GM21515 (cell line): ENCODE measurements around the gene KIF21A.

Experiments used
- ATAC-seq: cut with Tn5 transposase; IDR thresholded peaks from one replicate; pipeline ENCODE4 v1.9.1; 2021; ENCODE audit not compliant: unreplicated experiment

Gene KIF21A

GRCh38 chr12:39389399-39390150 is 53.3 kb downstream of the KIF21A start:
- no peak for ATAC-seq

DNA sequence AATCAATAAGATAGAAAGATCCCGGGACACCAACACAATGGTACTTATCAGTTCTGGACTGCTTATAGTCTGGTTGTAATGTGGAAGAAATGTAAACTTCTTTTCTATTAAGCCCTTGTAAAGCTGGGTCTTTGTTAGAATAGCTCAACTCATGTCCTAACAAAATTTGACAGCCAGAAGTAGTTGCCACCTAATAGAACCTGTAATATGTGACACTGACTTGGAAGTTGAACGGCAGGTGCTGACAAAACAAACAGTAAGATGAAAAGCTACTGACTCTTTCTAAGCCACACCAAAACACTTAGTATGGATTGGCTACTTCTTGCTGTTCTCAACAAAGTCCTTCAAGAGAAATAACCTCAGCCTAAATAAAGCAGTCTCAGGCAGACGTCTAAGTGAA is 56.6 kb downstream of the KIF21A start:
- no peak for ATAC-seq

GRCh38 chr12:39383114-39383513 is 59.8 kb downstream of the KIF21A start:
- no peak for ATAC-seq

- no peak for ATAC-seq
Measured at GRCh38 chr12:39380090-39380489, 62.8 kb downstream of the KIF21A start.

DNA sequence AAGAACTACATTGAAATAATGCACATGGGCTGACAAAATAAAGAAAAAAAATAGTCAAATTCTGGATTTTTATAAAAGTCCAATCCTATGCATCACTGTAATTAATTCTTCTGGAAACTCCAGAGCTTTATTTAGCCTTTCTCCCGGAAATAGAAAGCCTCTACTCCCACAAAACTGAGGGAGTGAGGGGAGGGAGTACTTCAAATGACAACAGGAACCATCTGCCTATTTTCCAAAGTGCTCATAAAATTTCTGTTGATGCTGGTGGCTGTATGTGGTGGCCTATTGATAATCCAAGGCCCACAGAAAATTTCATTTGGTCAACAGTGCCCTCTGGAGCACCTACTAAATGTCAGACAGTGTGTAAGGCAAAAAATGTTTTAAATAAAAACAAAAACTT is 64.6 kb downstream of the KIF21A start:
- no peak for ATAC-seq

DNA sequence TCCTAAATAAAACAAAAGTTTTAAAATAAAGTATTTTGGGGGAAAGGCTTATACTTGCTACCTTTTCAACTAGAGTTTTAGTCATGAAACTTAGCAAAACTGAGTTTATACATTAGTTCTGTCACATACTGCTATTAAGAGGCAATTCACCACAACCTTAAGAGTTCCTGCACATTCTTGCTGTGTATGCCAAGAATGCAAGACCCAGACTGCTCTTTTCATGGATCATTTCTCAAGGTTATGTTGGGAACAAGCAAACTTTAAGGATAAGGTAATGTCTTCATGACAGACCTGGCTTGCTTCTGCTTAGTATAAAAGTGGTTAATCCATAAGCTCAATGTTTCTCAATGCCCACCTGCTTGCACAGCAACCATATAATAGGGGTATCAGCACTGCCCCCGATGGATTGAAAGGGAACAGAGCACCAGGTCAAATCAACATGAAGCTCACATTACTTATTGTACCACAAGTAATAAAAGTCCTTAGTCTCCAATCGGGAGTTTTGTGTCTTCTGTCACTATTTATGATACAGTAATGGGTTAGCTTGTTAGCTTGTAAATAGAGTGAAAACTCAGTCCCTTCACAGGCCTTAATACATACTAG is 67.6 kb downstream of the KIF21A start:
- ATAC-seq = no peak

- no peak for ATAC-seq
Measured at GRCh38 chr12:39372929-39373328, 70.0 kb downstream of the KIF21A start.

DNA sequence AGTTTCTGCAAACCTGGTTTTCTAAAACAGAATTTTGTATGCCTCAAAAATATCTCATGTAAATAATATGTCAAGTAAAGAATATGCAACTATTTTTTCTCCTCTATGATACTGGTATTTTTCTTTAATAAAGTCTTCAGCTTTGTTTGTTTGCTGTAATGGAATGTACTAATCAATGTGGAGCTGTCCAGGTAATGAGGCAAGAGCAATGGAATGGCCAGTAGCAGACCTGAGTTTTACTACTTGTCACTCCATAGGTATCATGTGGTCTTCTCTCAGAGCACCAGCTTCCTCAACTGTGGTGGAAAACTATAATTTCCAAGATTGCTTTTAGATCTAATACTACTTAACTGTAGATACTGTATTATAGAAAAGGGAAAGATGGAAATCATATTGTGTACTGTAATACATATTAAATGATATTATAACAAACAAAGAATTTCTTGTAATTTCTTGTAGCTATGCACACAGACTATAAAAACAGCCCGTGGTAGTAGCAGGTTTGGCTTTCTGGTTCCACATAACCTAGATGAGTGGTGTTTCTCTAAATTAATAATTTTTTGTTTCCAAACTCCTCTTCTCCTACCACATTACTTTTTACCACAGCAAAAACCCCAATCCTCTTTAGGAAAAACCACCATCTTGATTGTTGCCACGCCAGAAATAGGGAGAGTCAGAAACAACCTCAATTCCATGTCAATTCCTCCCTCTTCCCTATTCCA is 70.6 kb downstream of the KIF21A start:
- ATAC-seq = no peak

DNA sequence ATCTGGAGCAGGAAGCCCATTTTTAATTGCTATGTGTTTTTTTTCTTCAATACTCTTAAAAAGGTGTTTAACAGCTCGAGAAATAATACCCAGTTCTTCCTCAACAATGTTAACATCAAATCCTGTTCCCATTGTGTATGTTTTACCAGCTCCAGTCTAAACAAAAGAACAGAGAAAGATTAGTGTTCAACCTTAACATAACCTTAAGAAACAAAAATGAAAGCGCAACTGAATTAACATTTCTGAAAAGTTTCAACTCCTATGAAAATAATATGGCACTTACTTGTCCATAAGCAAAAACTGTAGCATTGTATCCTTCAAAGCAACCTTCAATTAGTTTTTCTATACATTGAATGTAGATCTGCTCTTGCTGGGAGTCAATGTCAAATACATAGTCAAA is 73.2 kb downstream of the KIF21A start:
- no peak for ATAC-seq

DNA sequence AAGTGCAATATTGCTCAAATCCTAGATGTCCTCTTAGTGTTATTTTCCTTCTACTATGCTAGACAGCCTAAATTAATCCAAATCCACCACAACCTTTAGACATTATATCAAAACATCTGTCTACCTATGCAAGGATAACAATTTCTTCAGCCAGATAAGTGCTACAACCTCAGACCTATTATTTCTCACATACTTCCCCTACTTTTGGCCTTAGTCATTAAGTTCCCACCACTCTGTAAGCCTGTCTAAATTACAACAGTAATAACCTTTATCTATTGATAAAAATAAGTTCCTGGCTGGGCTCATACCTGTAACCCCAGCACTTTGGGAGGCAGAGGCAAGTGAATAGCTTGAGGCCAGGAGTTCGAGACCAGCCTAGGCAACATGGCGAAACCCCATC is 74.0 kb downstream of the KIF21A start:
- ATAC-seq = no peak

DNA sequence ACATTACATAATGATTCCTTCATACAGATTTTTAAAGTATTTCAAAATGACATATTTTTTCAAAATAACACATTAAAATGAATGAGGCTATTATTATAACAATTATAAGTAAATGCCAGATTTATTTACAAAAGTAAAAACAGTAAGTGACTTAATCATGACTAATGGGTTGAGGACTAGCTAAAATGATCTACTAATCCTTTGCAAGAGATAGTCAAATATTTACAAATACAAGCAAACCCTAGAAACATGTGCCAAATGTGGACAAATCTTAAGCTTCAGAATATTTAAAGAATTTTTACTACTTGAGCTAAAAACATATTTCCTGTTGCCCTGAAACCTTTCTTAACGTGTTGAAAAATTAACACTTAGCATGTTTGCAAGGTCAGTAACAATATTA is 74.8 kb downstream of the KIF21A start:
- ATAC-seq = no peak

DNA sequence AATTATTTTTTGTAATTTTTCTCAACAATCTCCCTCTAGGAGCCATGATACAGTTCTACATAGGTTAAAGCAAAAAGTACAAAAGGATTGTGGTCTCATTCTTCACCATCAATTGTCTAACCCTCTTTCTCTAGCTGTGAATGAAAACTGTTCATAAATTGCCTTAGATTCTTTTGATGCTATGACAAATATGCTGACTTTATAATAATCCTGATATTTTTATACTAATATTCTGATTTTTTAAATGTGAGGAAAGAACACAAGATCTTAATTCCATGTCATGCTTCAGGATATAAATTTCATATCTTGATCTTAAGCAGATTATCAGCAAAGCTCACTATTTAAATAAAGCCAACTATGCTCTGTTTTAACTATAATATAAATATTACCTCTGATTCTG is 75.4 kb downstream of the KIF21A start:
- no peak for ATAC-seq

DNA sequence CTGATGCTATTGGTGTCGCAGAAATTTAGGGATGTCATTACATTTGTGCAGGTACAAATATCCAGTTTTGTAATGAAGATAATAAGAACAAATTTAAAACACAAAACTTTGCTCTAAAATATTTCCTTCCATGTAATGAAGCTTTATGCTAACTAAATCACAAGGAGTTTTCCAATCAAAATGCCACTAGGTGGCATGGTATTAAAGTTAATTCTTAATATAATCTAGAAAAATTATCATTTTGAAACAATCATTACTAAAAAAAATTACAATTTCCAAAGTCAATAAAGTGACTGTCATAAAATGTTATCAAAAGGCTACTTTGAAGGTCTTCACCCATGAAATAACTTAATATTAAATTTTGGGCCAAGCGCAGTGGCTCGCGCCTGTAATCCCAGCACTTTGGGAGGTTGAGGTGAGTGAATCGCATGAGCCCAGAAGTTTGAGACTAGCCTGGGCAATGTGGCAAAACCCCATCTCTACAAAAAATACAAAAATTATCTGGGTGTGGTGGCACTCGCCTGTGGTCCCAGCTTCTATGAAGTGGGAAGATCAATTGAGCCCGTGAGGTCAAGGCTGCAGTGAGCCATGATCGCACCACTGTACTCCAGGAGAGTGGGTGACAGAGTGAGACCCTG is 77.4 kb downstream of the KIF21A start:
- ATAC-seq = no peak

DNA sequence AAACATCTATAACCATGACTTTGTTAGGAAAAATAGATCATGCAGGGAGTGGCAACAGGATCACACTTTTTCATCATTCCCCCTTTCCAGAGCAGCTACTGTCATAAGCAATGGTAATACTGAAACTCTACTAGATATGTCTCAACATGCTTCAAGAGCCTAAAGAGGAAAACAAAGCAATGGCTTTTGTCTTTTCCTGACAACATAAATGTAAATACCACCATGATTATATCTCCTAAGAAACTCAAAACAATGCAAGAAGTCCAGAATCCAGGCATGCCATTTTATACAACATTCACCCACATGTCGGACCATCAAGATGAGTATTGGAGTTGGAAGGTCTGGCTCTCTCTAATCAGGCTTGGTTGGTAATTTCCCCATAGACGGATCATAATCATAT is 78.7 kb downstream of the KIF21A start:
- ATAC-seq = no peak

- ATAC-seq = no peak
Measured at GRCh38 chr12:39359645-39360044, 83.3 kb downstream of the KIF21A start.

DNA sequence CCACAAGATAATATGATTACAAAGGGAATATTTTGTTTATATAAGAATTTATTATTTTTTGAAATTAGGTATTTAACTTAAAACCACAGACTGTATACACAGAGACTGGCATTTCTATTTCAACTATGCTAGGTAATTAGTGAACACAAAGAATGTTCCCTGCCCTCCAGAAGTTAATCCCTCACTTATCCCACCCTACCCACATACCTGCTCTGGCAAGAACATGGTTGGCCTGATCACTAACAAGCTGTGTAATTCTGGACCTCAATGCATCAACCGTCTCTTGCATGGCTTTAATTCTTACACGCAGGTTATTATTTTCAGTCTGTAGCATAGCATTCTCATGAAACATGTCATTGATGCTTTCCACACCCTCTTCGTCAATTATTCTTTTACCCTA is 85.9 kb downstream of the KIF21A start:
- ATAC-seq = no peak

DNA sequence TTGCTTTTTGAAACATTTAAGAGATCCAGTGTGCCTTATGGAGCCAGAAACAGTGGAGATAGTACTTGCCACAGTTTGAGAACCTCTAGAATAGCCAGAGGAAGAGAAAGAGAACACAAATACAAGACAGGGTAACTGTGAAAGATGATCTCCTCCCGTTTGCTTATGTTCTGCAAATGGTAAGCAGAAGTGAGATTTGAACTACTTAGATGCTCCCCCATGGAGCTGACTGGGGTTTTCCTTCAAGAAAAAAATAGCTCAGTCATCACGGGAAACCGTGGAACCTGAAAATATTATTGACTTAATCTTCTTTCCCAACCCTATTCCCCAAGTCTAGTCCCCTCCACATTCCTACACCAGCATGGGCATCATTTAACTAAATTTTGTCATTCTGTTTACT is 87.1 kb downstream of the KIF21A start:
- no peak for ATAC-seq

- ATAC-seq = no peak
Measured at GRCh38 chr12:39354955-39355354, 88.0 kb downstream of the KIF21A start.

DNA sequence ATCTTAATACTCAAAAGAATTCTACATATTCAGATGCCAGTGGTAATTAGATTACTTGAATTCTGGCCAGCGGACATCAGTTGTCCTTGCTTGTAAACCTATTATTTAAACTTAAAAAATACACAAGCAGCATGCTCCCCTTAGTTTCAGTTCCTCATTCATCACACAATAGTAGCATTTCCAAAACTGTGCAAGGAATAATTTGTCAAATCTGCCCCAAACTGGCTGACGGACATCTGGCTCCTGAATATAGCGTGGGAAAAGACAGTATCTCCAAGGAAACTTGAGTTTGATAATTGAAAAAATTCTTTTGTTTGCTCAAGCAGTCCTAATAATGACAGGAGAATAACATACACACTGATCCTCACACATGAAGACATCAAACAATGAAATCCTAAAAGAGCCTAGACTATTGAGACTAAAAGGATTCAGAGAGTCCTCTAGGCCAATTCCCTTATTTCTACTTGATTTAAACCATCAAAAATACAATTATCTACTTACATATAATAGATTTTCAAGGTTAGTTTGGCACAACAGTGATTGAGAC is 90.4 kb downstream of the KIF21A start:
- no peak for ATAC-seq

DNA sequence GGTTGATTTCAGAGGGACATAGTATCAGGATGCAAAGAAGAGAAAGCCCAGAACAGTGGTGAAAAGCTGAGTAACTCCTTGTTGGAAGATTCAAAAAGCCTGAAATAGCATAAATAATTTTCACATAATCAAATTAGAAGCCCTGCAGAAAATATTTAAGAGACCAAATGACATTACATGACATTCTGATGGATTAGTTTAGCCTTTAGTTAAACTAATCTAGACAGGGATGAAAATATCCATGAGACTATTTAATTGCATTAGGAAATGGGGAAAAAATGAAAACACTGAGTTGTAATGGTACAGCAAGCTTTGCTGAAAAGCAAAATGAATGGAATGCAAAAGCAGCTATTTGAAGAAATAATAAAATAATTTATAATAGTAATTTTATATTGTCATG is 91.8 kb downstream of the KIF21A start:
- no peak for ATAC-seq

DNA sequence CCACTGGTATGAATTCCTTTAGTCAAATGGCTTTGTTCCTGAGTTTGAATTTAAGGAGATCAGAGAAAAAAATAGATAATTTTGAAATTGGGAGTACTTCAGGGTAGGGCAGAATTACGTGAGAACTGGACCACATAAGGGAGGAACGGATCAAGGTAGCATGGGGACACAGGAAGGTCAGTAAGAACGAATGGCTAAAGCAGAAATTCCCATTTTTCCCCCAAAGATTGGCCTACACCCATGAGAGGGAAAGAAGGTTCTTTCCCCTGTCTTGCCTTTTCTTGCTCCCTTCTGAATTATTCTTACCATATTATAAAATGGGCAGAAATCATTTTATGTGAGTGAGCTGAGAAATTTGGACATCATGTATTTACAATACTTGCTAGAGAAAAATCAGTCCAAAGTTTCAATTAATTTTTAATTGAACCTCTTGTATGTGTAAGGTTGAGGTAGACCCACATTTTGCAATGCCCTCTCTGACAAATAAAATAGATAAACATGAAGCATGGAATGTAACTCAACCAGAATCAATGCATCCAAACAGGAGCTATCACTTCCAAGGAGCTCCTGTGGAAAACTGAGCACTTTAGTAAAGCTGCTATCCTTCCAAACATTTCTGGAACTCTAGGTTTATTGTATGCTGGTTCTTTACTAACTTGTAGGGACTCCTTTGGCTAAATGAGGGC is 93.8 kb downstream of the KIF21A start:
- no peak for ATAC-seq
